HK-2 (cell line): ENCODE results near the gene RPS6KA2.
A peak's percentile ranks its signal among the peaks of the same experiment; 100 is the strongest.

Source experiments
- DNase-seq: peaks from one replicate; pipeline ENCODE4 v3.0.0-alpha.2; 2018; ENCODE audit not compliant: unreplicated experiment

The RPS6KA2 gene

GRCh38 chr6:166627033-166627874 is at the start of gene RPS6KA2:
RPS6KA2 (minus strand) TSS chr6:166627251; CDS start chr6:166627019, 232 bp downstream.
- DNase-seq = peak; percentile 100

GRCh38 chr6:166676270-166676860 is 49.3 kb upstream of the RPS6KA2 start:
- no peak for DNase-seq

- DNase-seq = no peak
Observed at GRCh38 chr6:166675736-166676135, 48.7 kb upstream of the RPS6KA2 start.

GRCh38 chr6:166673309-166673708 is 46.3 kb upstream of the RPS6KA2 start:
- DNase-seq = no peak

- no peak for DNase-seq
Observed at GRCh38 chr6:166672624-166673206, 45.7 kb upstream of the RPS6KA2 start.

- DNase-seq = no peak
Observed at GRCh38 chr6:166672146-166672545, 45.1 kb upstream of the RPS6KA2 start.

- no peak for DNase-seq
Observed at GRCh38 chr6:166671434-166672081, 44.5 kb upstream of the RPS6KA2 start.

GRCh38 chr6:166670894-166671293 is 43.8 kb upstream of the RPS6KA2 start:
- no peak for DNase-seq

- DNase-seq = no peak
Observed at GRCh38 chr6:166670013-166670412, 43.0 kb upstream of the RPS6KA2 start.

- DNase-seq = no peak
Observed at GRCh38 chr6:166667796-166668610, 41.0 kb upstream of the RPS6KA2 start.

- DNase-seq = no peak
Observed at GRCh38 chr6:166664135-166664534, 37.1 kb upstream of the RPS6KA2 start.

- no peak for DNase-seq
Observed at GRCh38 chr6:166663568-166663967, 36.5 kb upstream of the RPS6KA2 start.

GRCh38 chr6:166662690-166663089 is 35.6 kb upstream of the RPS6KA2 start:
- DNase-seq = no peak

GRCh38 chr6:166661327-166662085 is 34.5 kb upstream of the RPS6KA2 start:
- DNase-seq = no peak

GRCh38 chr6:166660157-166660688 is 33.2 kb upstream of the RPS6KA2 start:
- DNase-seq = no peak

- no peak for DNase-seq
Observed at GRCh38 chr6:166659581-166659980, 32.5 kb upstream of the RPS6KA2 start.

- DNase-seq = no peak
Observed at GRCh38 chr6:166658792-166659150, 31.7 kb upstream of the RPS6KA2 start.

- DNase-seq = no peak
Observed at GRCh38 chr6:166658115-166658791, 31.2 kb upstream of the RPS6KA2 start.

- no peak for DNase-seq
Observed at GRCh38 chr6:166657531-166657930, 30.5 kb upstream of the RPS6KA2 start.
